HG03103 (cell line): ENCODE data around the gene PRR15L.
"Not testable (repeated sequence)": the region's sequence is repeated elsewhere in the genome, so short reads cannot be mapped to it uniquely, and the experiment has no call there.

Experiments used
- ATAC-seq: cut with Tn5 transposase; IDR thresholded peaks from one replicate; pipeline ENCODE4 v1.9.1; 2021; ENCODE audit warnings: low read depth; ENCODE audit not compliant: unreplicated experiment

Gene PRR15L

DNA sequence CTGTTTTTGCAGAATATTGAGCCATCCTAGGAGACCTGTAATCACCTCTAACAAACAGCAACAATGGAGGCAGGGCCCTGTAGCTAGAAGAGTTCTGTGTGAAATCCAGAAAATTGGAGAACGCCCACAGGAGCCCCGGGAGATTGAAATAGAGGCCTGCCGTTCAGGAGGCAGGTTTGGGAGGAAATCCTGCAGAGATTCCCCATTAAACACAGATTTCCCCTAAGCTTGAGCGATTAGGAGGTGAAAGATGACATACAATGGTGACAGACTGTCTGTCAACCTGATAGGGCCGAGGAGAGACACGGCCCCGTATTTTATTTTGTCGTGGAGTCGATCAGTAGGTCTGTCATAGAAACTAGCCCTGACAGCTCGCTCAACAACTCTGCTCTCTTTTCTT lies 31.5 kb upstream of the PRR15L start:
- ATAC-seq = no peak

- ATAC-seq = not testable (repeated sequence)
These were observed 30.8 kb upstream of the PRR15L start for GRCh38 chr17:47988445-47988844.

GRCh38 chr17:47987240-47987835 lies 29.7 kb upstream of the PRR15L start:
- no peak for ATAC-seq

DNA sequence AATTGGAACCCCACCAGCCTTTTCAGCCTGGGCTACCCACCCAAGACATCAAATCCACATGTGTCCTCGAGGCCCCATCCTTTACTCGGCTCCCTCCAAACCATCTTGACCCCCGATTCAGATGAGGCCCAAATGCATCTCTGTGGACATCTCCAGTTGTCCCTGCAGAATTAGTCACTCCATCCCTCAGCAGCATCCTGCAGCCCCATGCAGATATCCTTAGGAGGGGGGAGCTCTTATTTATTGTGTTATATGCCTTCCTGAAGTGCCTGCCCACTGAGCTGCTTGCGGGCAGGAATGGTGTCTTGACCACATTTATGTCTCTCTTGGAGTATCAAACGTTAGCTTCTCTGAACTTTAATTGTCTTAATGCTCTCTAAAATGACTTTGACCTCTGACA lies 28.8 kb upstream of the PRR15L start:
- no peak for ATAC-seq

- ATAC-seq = no peak
These were observed 26.0 kb upstream of the PRR15L start for GRCh38 chr17:47983492-47984223.

DNA sequence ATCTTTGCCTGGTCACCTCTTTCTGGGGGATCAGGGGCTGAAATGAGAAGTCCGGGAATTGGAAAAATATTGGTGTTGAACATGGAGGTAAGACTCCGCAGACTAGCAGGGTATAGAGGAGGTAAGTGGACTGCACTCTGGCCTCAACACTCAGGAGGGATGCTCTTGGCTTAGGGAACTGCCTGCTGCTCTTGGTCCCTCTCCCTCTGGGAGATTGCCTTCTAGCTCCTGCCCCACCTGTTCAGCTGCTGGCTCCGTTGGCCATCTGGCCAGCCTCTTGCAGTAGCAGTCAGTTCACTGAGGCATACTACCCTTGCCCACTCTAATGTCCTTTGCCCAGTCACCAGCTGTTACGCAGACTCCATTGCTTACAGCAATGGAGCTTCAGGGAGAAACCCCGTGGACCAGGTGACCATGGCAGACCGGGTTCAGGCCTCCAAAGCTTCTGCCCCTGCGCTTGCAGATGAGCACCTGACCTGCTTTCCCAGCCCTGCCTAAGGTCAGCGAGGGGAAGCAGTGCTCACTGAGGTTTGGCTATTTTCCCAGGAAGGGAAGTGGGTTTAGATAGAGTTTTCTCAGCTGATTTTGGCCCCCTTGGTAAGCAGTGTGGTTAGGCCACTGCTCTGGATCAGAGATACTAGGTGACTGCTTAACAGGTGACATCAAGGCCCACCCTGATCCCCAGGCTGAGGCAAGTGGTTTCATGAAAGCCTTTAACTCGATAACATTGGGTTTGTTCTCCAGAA lies 25.1 kb upstream of the PRR15L start:
- ATAC-seq = no peak

DNA sequence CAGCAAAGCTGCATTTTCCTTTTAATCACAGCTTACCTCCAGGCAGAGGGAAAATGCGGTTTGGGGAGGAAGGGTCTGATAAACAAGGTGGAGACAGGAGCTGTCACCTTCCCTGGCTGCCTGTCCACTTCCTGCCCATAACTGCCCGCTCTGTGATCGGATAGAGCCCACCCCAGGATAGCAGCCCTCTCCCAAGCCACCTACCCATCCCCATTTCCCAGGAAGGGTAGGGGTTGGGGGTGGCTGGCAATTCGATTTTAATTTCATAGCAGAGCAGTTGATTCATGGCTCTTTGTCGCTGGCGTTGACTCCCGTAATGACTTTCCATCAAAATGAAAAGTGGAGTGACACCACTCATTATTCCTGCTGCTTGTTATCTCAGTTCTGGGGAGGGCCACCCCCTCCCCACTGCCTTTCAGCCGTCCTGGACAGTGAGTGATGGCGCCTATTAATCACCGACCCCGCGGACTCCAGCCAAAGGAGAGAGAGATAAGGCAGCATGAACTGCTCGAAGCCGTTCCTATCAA lies 24.5 kb upstream of the PRR15L start:
- no peak for ATAC-seq

GRCh38 chr17:47981462-47981861 lies 23.8 kb upstream of the PRR15L start:
- no peak for ATAC-seq

DNA sequence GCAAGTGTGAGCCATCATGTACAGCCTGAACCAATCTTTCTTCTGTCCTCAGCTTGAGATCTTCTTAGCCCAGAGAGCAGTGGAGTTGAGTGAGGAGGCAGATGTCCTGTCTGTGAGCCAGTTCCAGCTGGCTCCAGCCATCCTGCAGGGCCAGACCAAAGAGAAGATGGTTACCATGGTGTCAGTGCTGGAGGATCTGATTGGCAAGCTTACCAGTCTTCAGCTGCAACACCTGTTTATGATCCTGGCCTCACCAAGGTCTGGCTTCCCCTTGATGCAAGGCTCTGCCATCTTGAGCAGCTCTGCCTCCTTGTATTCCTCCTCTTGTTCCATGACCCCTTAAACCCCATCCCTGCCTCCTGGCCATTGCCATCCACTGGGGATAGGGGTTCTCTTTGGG lies 22.9 kb upstream of the PRR15L start:
- no peak for ATAC-seq

- no peak for ATAC-seq
These were observed 20.6 kb upstream of the PRR15L start for GRCh38 chr17:47978324-47978723.

GRCh38 chr17:47975823-47976205 lies 18.1 kb upstream of the PRR15L start:
- ATAC-seq = no peak

- no peak for ATAC-seq
These were observed 17.6 kb upstream of the PRR15L start for GRCh38 chr17:47975189-47975822.

DNA sequence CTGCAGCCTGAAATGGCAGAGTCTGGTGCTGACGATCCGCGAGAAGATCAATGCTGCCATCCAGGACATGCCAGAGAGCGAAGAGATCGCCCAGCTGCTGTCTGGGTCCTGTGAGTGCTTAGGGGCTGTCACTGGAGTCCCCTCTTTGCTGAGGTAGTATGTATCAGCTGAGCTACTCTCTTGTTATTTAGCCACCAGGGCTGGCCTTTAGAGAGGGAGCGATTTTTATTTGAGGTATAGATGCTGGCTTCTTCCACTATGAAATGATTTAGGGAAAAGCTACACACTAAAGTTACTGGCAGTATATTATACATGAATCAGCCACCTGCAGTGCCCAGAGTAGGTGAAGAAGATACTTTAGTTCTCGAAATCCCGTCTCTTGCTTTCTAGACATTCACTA lies 15.9 kb upstream of the PRR15L start:
- ATAC-seq = no peak

GRCh38 chr17:47970725-47971499 lies 13.2 kb upstream of the PRR15L start, which contains the start of gene CDK5RAP3:
Gene CDK5RAP3, plus strand, starts transcription at chr17:47971113. Its CDS starts 34 bp downstream, at chr17:47971147.
- peak; percentile 94 for ATAC-seq

- ATAC-seq = no peak
These were observed 12.4 kb upstream of the PRR15L start for GRCh38 chr17:47969930-47970724.

DNA sequence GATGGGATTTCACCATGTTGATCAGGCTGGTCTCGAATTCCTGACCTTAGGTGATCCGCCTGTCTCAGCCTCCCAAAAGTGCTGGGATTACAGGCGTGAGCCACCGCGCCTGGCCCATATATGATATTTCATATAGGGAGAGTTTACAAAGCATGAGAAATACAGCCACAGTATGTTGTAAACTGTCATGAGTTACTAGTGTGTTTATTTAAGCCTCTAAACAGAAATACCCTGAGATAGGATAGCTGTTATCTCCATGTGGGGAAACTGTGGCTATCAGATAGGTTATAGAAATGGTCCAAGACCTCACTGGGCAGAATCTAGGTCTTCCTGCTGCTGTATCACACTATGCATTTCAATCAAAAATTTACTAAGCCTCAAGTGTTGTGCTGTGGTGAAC lies 11.2 kb upstream of the PRR15L start:
- ATAC-seq = no peak

- ATAC-seq = no peak
These were observed 10.0 kb upstream of the PRR15L start for GRCh38 chr17:47967607-47968252.

GRCh38 chr17:47966079-47966519 lies 8.4 kb upstream of the PRR15L start:
- ATAC-seq = no peak

DNA sequence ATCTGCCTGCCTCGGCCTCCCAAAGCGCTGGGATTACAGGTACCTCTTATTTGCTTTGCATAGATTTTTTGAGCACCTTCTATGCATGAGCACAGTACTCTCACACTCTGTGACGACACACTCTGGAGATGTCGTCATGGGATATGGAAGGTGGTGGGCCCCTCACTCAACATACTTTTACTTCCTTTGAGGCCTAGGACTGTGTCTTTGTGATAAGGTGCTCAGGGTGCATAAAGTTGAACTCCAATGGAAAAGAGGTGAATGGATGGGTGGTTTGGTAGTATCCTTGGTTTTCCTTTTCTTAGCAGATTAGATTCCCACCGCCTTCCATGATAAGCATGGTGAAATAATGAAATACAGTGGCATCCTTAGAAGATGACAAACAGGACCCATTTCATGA lies 7.2 kb upstream of the PRR15L start:
- no peak for ATAC-seq
